CD4-positive, alpha-beta T cell (primary cell): ENCODE measurements around the gene SNX4. TPM values are rescaled to one million over a fixed set of nuclear protein-coding genes. Genes with fewer than 3 reads are reported as not detected.

Source experiments
- ATAC-seq: fragments of 200-7000 bp; cut with Tn5 transposase; one replicate; pipeline ENCODE4 v1.10.0; 2022; ENCODE audit warnings: mild to moderate bottlenecking; ENCODE audit not compliant: poor library complexity
- CTCF ChIA-PET: fragments of 350-600 bp; sonication (Branson Sonifier 250); formaldehyde crosslinking; loops from one replicate; lab custom pipeline; 2021; ENCODE audit warnings: antibody characterized with exemption, inconsistent platforms; lab: Charles Lee
- POLR2A ChIA-PET: fragments of 350-600 bp; sonication (Branson Sonifier 250); formaldehyde crosslinking; loops from one replicate; lab custom pipeline; 2021; ENCODE audit warnings: antibody characterized with exemption, inconsistent platforms; lab: Charles Lee
- DNase-seq, 14 experiments: peaks; one replicate each; pipeline ENCODE4 v3.0.0-alpha.2; 2013 to 2020; ENCODE audit warnings: mixed read lengths in 2 of 14
- H3K27ac ChIP-seq, 2 donors: one replicate each; pipeline versions ENCODE4 v1.5.1 to v1.7.0; 2013; ENCODE audit warnings: low read length in 2 of 2, low read depth in 1 of 2, mild to moderate bottlenecking in 1 of 2
- H3K27me3 ChIP-seq, 2 experiments: 1 replicate in 1 of 2; 2 replicates in 1 of 2; pipeline versions ENCODE4 v1.6.1 to v1.7.0; 2013; ENCODE audit warnings: low read length in 2 of 2, control low read depth in 1 of 2, mild to moderate bottlenecking in 1 of 2, moderate library complexity in 1 of 2; ENCODE audit not compliant: insufficient read depth in 2 of 2, control insufficient read depth in 1 of 2
- H3K36me3 ChIP-seq: one replicate; pipeline ENCODE4 v1.6.1; 2013; ENCODE audit warnings: low read length, control low read depth; ENCODE audit not compliant: insufficient read depth
- H3K4me1 ChIP-seq: one replicate; pipeline ENCODE4 v1.6.1; 2013; ENCODE audit warnings: low read length, control low read depth; ENCODE audit not compliant: insufficient read depth
- H3K4me3 ChIP-seq: one replicate; pipeline ENCODE4 v1.5.1; 2013; ENCODE audit warnings: mild to moderate bottlenecking, low read length, moderate library complexity
- H3K9me3 ChIP-seq, 2 experiments: 1 replicate in 1 of 2; 2 replicates in 1 of 2; pipeline versions ENCODE4 v1.6.1 to v1.7.0; 2013; ENCODE audit warnings: low read length in 2 of 2, mild to moderate bottlenecking in 2 of 2, control low read depth in 1 of 2, moderate library complexity in 1 of 2; ENCODE audit not compliant: control insufficient read depth in 1 of 2, insufficient read depth in 1 of 2
- H3K27ac Mint-ChIP-seq: one replicate; pipeline ENCODE4 v1.8.0; 2020; ENCODE audit warnings: mixed read lengths
- H3K27me3 Mint-ChIP-seq: one replicate; pipeline ENCODE4 v1.8.0; 2021; ENCODE audit warnings: mixed read lengths
- H3K36me3 Mint-ChIP-seq: one replicate; pipeline ENCODE4 v1.8.0; 2021; ENCODE audit warnings: low read depth, mixed read lengths
- H3K4me1 Mint-ChIP-seq: one replicate; pipeline ENCODE4 v1.8.0; 2021; ENCODE audit warnings: low read depth, mixed read lengths
- H3K4me3 Mint-ChIP-seq: one replicate; pipeline ENCODE4 v1.8.0; 2020; ENCODE audit warnings: mild to moderate bottlenecking, mixed read lengths
- H3K9me3 Mint-ChIP-seq: one replicate; pipeline ENCODE4 v1.8.0; 2020; ENCODE audit warnings: mixed read lengths
- CTCF ChIP-seq: fragments of 200-600 bp; IDR thresholded peaks from one replicate; pipeline ENCODE4 v1.8.0; 2022; ENCODE audit warnings: antibody characterized with exemption, mild to moderate bottlenecking
- intact Hi-C, 2 experiments: fragments of 100-400 bp; cut with DNase I in 1 of 2; cut with micrococcal nuclease in 1 of 2; formaldehyde crosslinking; loops; one replicate each; pipeline versions ENCODE4 v1.15.1 to v1.9.0; 2023 to 2025; cut with DNase I, micrococcal nuclease
- total RNA-seq, 174 experiments: library from RNA in 2 of 174; stranded (reverse) in 2 of 174; gene quantifications; one replicate each; pipeline ENCODE4 v1.2.3 and lab custom pipeline; 2021 to 2026

SNX4 gene
- total RNA-seq, 2 experiments from 2014 or later = 23.4 to 24.6 TPM

GRCh38 chr3:125434582-125435011, 85.4 kb downstream of the SNX4 start:
- Histone ChIP-seq H3K9me3 (peaks cover 0 to 2% of the 10 kb centered on the region in 2 experiments), H3K27ac (no peak overlapping the region), H3K36me3 (no peaks in the 10 kb centered on the region), H3K27me3 (no peaks in the 10 kb centered on the region), H3K4me1 (peaks cover 2% of the 10 kb centered on the region), H3K4me3 (no peak overlapping the region)
- intact Hi-C loops = loop anchor here in 1 of 2 experiments (5.0 kb wide), 1 partner anchor 282 kb away; no protein-coding TSS in a partner anchor
- ATAC-seq (no peak), DNase-seq (no peak)
- Mint-ChIP-seq H3K27ac (no peak overlapping the region), H3K36me3 (no peaks in the 10 kb centered on the region), H3K9me3 (no peaks in the 10 kb centered on the region), H3K27me3 (no peaks in the 10 kb centered on the region), H3K4me3 (no peak overlapping the region), H3K4me1 (no peaks in the 10 kb centered on the region)
- POLR2A ChIA-PET = interaction anchor here (1.0 kb wide), 1 partner anchor 60 kb away, joined by 4 read pairs; the partner anchor contains the start of gene ZNF148
- CTCF ChIA-PET = interaction anchor here (0.5 kb wide), 1 partner anchor 507 kb away, joined by 4 read pairs; no protein-coding TSS in a partner anchor
- TF ChIP-seq CTCF = no peak

GRCh38 chr3:125433611-125434041, 86.4 kb downstream of the SNX4 start:
- Histone ChIP-seq H3K27ac (no peak overlapping the region), H3K36me3 (no peaks in the 10 kb centered on the region), H3K4me3 (no peak overlapping the region), H3K27me3 (no peaks in the 10 kb centered on the region), H3K9me3 (peaks cover 0 to 4% of the 10 kb centered on the region in 2 experiments), H3K4me1 (peaks cover 2% of the 10 kb centered on the region)
- intact Hi-C loops = no loop called here
- Mint-ChIP-seq H3K36me3 (no peaks in the 10 kb centered on the region), H3K4me1 (no peaks in the 10 kb centered on the region), H3K27ac (no peak overlapping the region), H3K9me3 (no peaks in the 10 kb centered on the region), H3K4me3 (no peak overlapping the region), H3K27me3 (no peaks in the 10 kb centered on the region)
- ChIA-PET CTCF (no interaction called here), POLR2A (no interaction called here)
- DNase-seq (no peak), ATAC-seq (no peak)
- no peak for TF ChIP-seq CTCF

- no peak for TF ChIP-seq CTCF
- Histone ChIP-seq H3K36me3 (no peaks in the 10 kb centered on the region), H3K27me3 (no peaks in the 10 kb centered on the region), H3K4me3 (no peak overlapping the region), H3K27ac (no peak overlapping the region), H3K4me1 (peaks cover 2% of the 10 kb centered on the region), H3K9me3 (peaks cover 0 to 4% of the 10 kb centered on the region in 2 experiments)
- Mint-ChIP-seq H3K36me3 (no peaks in the 10 kb centered on the region), H3K9me3 (no peaks in the 10 kb centered on the region), H3K27ac (no peak overlapping the region), H3K4me3 (no peak overlapping the region), H3K27me3 (no peaks in the 10 kb centered on the region), H3K4me1 (no peaks in the 10 kb centered on the region)
- no peak for DNase-seq
- ChIA-PET POLR2A (no interaction called here), CTCF (no interaction called here)
- intact Hi-C loops = no loop called here
- ATAC-seq = no peak
These were observed 86.9 kb downstream of the SNX4 start for GRCh38 chr3:125433091-125433534.
